Measurements from ENCODE around the gene MZT2B.
"Not testable (repeated sequence)": the region's sequence is repeated elsewhere in the genome, so short reads cannot be mapped to it uniquely, and the experiment has no call there.

The MZT2B gene

GRCh38 chr2:130181880-130182682 lies at the start of gene MZT2B:
TSS of gene MZT2B (plus strand) at chr2:130182262. CDS start at chr2:130182283, 21 bp downstream.
- peak; percentile 79 for DNase-seq

GRCh38 chr2:130135692-130136541 lies 46.1 kb upstream of the MZT2B start:
- DNase-seq: no peak

- DNase-seq: not testable (repeated sequence)
These were observed 45.5 kb upstream of the MZT2B start for GRCh38 chr2:130136546-130136945.

- DNase-seq: not testable (repeated sequence)
These were observed 44.9 kb upstream of the MZT2B start for GRCh38 chr2:130137118-130137517.

- not testable (repeated sequence) for DNase-seq
These were observed 43.7 kb upstream of the MZT2B start for GRCh38 chr2:130138326-130138725.

- not testable (repeated sequence) for DNase-seq
These were observed 43.2 kb upstream of the MZT2B start for GRCh38 chr2:130138841-130139251.

GRCh38 chr2:130139331-130140280 lies 42.5 kb upstream of the MZT2B start:
- DNase-seq: not testable (repeated sequence)

GRCh38 chr2:130140516-130140915 lies 41.5 kb upstream of the MZT2B start:
- DNase-seq: not testable (repeated sequence)

GRCh38 chr2:130141002-130141401 lies 41.1 kb upstream of the MZT2B start:
- DNase-seq: not testable (repeated sequence)

- DNase-seq: not testable (repeated sequence)
These were observed 40.3 kb upstream of the MZT2B start for GRCh38 chr2:130141645-130142370.

GRCh38 chr2:130142396-130143265 lies 39.4 kb upstream of the MZT2B start:
- not testable (repeated sequence) for DNase-seq

- DNase-seq: not testable (repeated sequence)
These were observed 38.6 kb upstream of the MZT2B start for GRCh38 chr2:130143266-130144039.

GRCh38 chr2:130145006-130145414 lies 37.1 kb upstream of the MZT2B start, which contains the start of gene CCDC74B:
TSS of gene CCDC74B (minus strand) at chr2:130145112. CDS start at chr2:130144996, 116 bp downstream.
- DNase-seq: peak; percentile 47

GRCh38 chr2:130148515-130148914 lies 33.5 kb upstream of the MZT2B start:
- not testable (repeated sequence) for DNase-seq

GRCh38 chr2:130150181-130151144 lies 31.6 kb upstream of the MZT2B start:
- DNase-seq: no peak

GRCh38 chr2:130151145-130151512 lies 30.9 kb upstream of the MZT2B start:
- DNase-seq: not testable (repeated sequence)

GRCh38 chr2:130152136-130152815 lies 29.8 kb upstream of the MZT2B start:
- DNase-seq: not testable (repeated sequence)

All from T1000 (cell line).